ENCODE data around the gene ZNF496.
A peak's percentile ranks its signal among the peaks of the same experiment; 100 is the strongest.
"Not testable (repeated sequence)": the region's sequence is repeated elsewhere in the genome, so short reads cannot be mapped to it uniquely, and the experiment has no call there.

The ZNF496 gene

DNA sequence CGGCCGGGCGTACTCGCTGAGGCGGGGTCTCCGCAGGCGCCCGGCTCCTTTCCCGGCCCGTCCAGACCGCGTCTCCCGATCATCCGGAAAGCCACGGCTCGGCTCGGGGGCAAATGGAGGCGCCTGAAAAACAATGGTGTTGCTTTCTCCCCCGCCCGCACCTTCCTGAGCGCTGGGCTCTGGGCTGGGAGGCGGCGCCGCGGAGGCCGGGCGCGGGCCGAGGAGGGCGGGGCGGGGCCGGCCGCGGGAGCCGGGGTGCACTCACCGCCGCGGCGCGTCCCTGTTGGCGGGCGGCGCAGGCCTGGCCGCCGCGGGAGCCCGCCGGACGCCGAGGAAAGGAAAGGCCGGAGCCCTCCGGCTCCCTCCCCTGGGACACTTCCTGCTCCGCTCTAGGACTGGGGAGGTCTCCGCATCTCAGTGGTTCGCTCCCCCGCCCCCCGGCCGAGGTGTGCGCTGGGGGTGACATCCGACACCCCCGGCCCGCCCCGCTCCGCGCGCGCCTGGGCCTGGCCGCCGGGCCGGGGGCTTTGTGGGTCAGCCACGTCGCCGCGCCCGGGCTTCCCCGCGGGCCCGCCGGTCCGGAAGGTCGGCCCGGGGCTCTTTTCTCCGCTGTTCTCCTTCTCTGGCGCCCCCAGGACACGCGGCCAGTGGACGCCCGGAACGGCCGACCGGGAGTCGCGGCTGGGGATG, at the start of gene ZNF496:
TSS of gene ZNF496 (minus strand) at position 343 of the 690 bp plus-strand sequence. CDS start 2,289 bp downstream, outside the sequence.
- FAIRE-seq, result no peak
- peak; percentile 39 for TF ChIP-seq POLR2A (IDR thresholded peaks at IDR 0.05; ENCODE audit: low read depth, low read length)
- peak; percentile 79 for DNase-seq (ENCODE audit: insufficient read length, low spot score)

DNA sequence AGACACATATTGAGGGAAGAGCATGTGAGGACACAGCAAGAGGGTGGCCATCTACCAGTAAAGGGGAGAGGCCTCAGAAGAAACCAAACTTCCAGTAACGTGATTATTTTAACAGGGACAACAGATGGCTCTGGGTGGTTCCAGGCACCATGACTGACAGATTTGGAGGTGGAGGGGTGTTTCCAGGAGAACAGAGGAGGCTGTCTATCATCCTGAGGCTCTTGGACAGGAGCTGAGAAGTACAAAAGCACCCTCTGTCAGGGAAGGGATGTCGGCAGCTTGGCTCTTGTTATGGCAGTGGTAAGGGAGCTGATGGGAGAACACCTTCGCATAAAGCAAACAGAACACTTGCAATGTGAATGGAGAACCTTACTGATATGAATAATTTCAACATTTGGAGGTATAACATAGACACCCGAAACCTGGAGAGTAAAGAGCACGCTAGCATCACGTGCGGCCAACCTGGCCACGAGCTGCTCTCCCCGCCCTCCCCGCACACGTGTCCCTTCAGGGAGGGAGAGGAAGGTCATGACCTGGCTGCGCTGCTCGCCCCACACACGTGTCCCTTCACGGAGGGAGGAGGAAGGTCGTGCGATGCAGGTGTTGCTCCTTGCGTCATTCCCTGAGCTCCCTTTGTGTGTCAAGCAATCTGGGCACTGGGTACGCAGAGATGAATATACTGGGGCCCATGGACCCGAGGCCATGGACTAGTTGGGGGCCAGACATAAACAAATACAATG, 46.8 kb upstream of the ZNF496 start:
- FAIRE-seq, result no peak
- no peak for DNase-seq (ENCODE audit: insufficient read length, low spot score)
- TF ChIP-seq POLR2A (IDR thresholded peaks at IDR 0.05; ENCODE audit: low read depth, low read length), result no peak

DNA sequence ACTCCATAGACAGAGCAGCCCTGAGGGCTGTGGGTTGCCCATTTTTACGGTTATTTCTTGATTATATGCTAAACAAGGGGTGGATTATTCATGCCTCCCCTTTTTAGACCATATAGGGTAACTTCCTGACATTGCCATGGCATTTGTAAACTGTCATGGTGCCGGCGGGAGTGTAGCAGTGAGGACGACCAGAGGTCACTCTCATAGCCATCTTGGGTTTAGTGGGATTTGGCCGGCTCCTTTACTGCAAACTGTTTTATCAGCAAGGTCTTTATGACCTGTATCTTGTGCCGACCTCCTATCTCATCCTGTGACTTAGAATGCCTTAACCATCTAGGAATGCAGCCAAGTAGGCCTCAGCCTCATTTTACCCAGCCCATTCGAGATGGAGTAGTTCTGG, 46.0 kb upstream of the ZNF496 start:
- not testable (repeated sequence) for DNase-seq (ENCODE audit: insufficient read length, low spot score); FAIRE-seq

- FAIRE-seq (no peak), DNase-seq (ENCODE audit: insufficient read length, low spot score) (no peak)
- no peak for TF ChIP-seq POLR2A (IDR thresholded peaks at IDR 0.05; ENCODE audit: low read depth, low read length)
Observed at GRCh38 chr1:247376659-247377058, 45.0 kb upstream of the ZNF496 start.

DNA sequence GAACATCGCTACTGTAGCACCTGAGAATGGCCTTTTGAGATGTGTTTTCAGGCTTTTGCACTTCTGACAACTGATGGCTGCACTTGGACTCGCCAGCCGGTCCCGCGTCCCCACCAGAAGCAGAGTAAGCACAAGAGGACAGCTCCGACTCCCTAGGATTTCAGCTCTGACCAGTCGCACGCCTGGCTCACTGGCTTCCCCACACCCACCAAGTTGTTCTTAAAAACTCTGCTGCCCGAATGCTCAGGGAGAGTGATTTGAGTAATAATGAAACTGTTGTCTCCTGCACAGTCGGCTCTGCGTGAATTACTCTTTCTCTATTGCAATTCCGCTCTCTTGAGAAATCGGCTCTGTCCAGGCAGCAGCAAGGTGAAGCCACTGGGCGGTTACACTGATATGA, 44.1 kb upstream of the ZNF496 start:
- TF ChIP-seq POLR2A (IDR thresholded peaks at IDR 0.05; ENCODE audit: low read depth, low read length), result no peak
- FAIRE-seq, result no peak
- DNase-seq (ENCODE audit: insufficient read length, low spot score), result no peak

GRCh38 chr1:247374651-247375334, 43.1 kb upstream of the ZNF496 start:
- not testable (repeated sequence) for DNase-seq (ENCODE audit: insufficient read length, low spot score); FAIRE-seq

- TF ChIP-seq POLR2A (IDR thresholded peaks at IDR 0.05; ENCODE audit: low read depth, low read length), result no peak
- FAIRE-seq, result no peak
- DNase-seq (ENCODE audit: insufficient read length, low spot score), result no peak
Observed at GRCh38 chr1:247373721-247374141, 42.1 kb upstream of the ZNF496 start.

DNA sequence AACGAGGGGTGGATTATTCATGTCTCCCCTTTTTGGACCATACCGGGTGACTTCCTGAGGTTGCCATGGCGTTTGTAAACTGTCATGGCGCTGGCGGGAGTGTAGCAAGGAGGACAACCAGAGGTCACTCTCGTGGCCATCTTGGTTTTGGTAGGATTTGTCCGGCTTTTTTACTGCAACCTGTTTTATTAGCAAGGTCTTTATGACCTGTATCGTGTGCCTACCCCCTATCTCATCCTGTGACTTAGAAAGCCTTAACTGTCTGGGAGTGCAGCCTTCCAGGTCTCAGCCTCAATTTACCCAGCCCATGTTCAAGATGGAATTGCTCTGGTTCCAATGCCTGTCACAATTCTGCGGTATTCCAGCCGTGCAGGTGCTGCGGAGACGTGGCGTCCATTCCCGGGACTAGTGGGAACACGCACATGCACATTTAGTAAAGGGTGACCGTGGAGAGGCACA, 40.2 kb upstream of the ZNF496 start:
- FAIRE-seq, result no peak
- no peak for TF ChIP-seq POLR2A (IDR thresholded peaks at IDR 0.05; ENCODE audit: low read depth, low read length)
- DNase-seq (ENCODE audit: insufficient read length, low spot score), result no peak

DNA sequence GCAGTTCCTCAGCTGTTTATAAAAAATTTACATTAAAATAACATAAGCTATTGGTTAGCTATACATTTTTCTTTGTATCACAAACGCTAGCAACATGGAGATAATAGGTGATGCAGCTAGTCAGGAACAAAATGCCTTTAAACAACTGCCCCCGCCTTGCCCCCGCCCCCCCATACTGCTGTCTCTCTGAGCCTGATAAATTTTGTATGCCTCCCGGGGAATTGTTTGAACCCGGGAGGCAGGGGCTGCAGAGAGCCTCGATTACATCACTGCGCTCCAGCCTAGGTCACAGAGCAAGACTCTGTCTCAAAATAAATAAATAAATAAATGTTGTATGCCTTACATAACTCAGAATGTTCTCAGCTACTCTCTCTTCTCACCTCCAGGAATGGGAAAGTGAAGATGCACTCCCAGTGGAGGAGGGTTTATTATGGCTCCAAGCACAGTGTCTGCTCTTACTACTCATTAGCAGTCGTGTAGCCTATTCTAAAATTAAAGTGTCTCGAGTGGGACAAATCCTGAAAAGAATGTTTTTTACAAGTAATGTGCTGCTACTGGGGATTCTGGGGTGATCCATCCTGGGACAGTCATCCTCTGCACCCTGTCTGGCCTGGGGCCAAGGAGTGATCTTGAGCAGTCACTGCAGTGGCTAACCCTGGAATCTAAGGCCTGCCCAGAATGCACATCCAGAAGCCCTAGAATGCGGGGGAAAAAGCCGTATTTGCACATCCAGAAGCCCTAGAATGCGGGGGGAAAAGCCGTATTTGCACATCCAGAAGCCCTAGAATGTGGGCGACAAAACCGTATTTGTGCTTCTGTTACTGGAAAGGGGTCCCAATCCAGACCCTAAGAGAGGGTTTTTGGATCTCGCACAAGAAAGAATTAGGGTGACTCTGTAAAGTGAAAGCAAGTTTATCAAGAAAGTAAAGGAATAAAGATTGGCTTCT, 39.4 kb upstream of the ZNF496 start:
- no peak for TF ChIP-seq POLR2A (IDR thresholded peaks at IDR 0.05; ENCODE audit: low read depth, low read length)
- FAIRE-seq, result no peak
- no peak for DNase-seq (ENCODE audit: insufficient read length, low spot score)

GRCh38 chr1:247368490-247369145, 37.0 kb upstream of the ZNF496 start:
- no peak for TF ChIP-seq POLR2A (IDR thresholded peaks at IDR 0.05; ENCODE audit: low read depth, low read length)
- FAIRE-seq (no peak), DNase-seq (ENCODE audit: insufficient read length, low spot score) (no peak)

- DNase-seq (ENCODE audit: insufficient read length, low spot score) (no peak), FAIRE-seq (no peak)
- TF ChIP-seq POLR2A (IDR thresholded peaks at IDR 0.05; ENCODE audit: low read depth, low read length), result no peak
Observed at GRCh38 chr1:247367786-247368422, 36.2 kb upstream of the ZNF496 start.

GRCh38 chr1:247366926-247367645, 35.4 kb upstream of the ZNF496 start:
- DNase-seq (ENCODE audit: insufficient read length, low spot score) (no peak), FAIRE-seq (no peak)
- TF ChIP-seq POLR2A (IDR thresholded peaks at IDR 0.05; ENCODE audit: low read depth, low read length), result no peak

DNA sequence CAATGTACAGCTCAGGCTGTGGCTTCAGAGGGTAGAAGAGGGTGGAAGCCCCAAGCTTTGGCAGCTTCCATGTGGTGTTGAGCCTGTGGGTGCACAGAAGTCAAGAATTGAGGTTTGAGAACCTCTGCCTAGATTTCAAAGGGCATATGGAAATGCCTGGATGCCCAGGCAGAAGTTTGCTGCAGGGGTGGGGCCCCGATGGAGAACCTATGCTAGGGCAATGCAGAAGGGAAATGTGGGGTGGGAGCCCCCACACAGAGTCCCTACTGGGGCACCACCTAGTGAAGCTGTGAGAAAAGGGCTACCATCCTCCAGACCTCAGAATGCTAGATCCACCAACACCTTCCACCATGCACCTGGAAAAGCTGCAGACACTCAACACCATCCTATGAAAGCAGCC, 34.7 kb upstream of the ZNF496 start:
- DNase-seq (ENCODE audit: insufficient read length, low spot score); FAIRE-seq: not testable (repeated sequence)

Measured in H54 (cell line).